Amygdala (tissue), 56 donors: ENCODE results near the gene SRSF8.

Source experiments
- DNase-seq, 56 donors: peaks; one replicate each; lab custom pipeline; 2025; lab: John Stamatoyannopoulos, UW

SRSF8 gene

GRCh38 chr11:95067039-95067840, 521 bp downstream of the SRSF8 start:
- DNase-seq: peak in 54 of 56 donors; percentile 22 to 88 (median 74)

DNA sequence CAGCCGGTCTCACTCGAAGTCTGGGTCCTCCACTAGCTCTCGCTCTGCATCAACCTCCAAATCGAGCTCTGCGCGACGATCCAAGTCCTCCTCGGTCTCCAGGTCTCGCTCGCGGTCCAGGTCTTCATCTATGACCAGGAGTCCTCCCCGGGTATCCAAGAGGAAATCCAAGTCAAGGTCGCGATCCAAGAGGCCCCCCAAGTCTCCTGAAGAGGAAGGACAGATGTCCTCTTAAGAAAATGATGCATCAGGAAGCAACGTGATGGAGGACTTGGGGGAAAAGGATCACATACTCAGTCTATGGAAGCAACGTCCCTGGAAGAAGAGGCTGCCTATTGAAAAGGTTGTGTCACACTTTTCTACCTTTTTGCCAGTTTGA, 1.1 kb downstream of the SRSF8 start:
- peak in 6 of 56 donors; percentile 34 to 73 (median 42) for DNase-seq

DNA sequence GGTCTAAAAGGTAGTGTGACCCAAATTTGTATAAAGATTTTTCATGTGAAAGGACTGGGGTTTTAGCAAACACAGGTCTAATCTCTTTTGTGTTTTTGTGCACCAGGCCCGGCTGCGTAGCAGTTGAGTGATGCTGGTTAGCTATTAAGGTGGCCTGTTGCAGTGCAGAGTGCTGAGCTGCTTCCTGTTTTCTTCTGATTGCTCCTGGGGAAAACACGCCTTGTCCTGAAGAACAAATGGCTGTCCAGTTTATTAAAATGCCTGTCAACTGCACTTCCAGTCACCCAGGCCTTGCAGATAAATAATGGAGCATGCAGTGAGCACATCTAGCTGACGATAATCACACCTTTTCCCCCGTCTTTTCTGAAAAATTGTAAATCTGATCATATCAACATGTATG, 1.8 kb downstream of the SRSF8 start:
- peak in 47 of 56 donors; percentile 6 to 78 (median 56) for DNase-seq

GRCh38 chr11:95070471-95070870, 3.8 kb downstream of the SRSF8 start:
- DNase-seq: no peak

GRCh38 chr11:95072948-95073347, 6.2 kb downstream of the SRSF8 start:
- DNase-seq: no peak

- DNase-seq: peak in 18 of 56 donors; percentile 6 to 79 (median 22)
Observed at GRCh38 chr11:95074792-95075563, 8.3 kb downstream of the SRSF8 start.

GRCh38 chr11:95076416-95076815, 9.7 kb downstream of the SRSF8 start:
- no peak for DNase-seq

DNA sequence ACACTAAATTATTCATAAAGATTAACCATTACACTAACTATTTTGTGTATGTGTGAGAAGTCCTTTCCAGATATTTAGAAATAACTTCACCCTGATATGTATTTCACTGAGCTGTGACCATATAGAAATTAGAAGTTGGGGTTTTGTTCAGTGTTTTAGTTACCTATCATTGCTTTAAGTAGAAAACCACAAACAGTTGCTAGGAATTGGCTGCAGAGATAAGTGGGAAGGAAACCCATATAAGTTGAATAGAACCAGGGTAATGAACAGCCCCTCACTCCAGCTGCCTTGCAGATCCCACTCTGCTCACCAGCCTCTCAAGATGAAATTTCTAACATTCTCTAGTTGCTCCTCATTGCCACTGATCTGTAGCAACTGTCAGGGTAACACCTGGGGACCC, 10.3 kb downstream of the SRSF8 start:
- no peak for DNase-seq

GRCh38 chr11:95078526-95078925, 11.8 kb downstream of the SRSF8 start:
- no peak for DNase-seq

- no peak for DNase-seq
Observed at GRCh38 chr11:95081010-95081409, 14.3 kb downstream of the SRSF8 start.

GRCh38 chr11:95081412-95081811, 14.7 kb downstream of the SRSF8 start:
- DNase-seq: peak in 49 of 56 donors; percentile 24 to 85 (median 60)

DNA sequence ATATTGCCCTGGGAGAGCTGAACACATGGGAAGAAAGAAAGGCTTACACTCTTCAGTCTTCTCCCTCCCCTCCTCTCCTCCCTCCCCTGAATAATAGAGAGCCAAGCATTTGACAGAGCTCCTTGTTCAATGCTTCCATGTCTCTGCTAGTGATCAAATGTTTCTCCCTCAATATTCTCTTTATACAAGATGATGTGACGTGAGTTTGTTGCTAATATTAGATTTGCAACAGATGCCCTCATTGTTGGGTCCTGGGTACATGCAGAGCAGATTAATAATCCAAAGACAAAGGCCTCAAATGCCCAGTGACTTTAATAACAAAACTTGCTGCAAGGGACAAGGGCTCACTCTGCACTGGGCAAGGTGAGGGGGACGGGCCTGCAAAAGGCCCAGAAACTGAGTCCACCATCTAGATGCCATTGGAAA, 15.9 kb downstream of the SRSF8 start:
- peak in 37 of 56 donors; percentile 9 to 86 (median 53) for DNase-seq

DNA sequence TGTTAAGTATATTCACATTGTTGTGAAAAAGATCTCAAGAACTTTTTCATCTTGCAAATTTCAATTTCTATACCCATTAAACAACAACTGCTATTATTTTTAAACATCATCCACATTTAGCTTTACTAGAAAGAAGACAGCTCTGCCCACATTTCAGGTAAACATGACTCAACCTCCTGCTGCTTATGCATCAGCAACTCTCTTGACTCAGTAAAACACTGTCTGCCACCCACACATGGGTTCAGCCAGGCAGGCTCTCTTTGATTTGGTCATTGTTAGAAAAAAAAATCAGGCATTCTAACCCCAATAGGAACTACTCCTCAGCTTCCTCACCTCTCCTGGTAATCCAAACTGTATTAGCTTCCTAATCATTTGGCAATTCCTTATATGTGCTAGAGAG, 17.8 kb downstream of the SRSF8 start:
- peak in 1 of 56 donors; percentile 18 for DNase-seq

DNA sequence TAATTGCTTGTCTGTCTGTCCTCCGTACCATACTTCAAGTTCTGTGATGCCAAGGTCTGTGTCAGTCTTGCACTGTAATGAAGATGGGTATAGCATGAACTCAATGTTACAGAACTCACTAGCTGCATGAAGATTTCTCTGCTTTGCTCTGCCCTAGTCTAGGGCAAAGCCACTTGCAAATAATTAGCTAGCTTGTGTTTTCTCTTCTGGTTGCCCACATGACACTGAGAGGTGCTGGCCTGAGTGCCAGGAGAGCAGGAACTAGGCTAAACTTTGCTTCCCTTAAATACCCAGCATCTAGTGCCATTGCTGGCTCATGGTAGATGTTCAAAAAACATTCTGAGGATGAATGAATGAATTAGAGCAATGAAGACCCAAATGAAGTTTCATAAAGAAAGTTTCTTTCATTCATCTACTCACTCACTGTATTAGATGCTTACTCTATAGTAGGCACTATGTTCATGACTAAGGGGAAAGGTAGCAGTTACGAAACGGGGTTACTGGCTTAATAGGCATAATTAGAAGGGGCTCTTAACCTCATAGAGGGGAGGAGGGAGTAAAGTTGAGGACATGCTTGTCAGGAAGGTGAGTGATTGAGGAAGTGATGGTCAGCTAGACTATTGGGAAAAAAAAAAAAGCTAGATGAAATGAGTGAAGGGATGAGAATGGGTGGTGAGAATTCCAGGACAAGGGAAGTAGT, 18.5 kb downstream of the SRSF8 start:
- DNase-seq: no peak

DNA sequence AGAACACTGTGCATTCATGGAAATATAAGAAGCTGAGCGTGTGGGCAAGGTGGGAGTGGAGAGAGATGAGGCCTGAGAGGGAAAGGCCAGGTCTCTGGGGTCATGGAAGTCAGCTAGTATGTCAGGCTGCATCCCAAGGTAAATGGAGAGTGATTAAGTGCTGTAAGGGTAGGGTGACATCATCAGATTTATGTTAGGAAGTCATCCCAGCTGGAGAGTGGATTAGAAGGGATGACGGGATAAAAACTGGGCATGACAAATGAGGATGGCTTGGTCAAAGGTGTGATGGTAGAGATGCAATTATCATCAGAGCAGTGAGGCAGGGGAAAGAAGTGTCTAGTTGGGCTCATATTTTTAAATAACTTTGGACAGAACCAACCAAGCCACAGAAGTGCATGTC, 19.4 kb downstream of the SRSF8 start:
- DNase-seq: no peak

DNA sequence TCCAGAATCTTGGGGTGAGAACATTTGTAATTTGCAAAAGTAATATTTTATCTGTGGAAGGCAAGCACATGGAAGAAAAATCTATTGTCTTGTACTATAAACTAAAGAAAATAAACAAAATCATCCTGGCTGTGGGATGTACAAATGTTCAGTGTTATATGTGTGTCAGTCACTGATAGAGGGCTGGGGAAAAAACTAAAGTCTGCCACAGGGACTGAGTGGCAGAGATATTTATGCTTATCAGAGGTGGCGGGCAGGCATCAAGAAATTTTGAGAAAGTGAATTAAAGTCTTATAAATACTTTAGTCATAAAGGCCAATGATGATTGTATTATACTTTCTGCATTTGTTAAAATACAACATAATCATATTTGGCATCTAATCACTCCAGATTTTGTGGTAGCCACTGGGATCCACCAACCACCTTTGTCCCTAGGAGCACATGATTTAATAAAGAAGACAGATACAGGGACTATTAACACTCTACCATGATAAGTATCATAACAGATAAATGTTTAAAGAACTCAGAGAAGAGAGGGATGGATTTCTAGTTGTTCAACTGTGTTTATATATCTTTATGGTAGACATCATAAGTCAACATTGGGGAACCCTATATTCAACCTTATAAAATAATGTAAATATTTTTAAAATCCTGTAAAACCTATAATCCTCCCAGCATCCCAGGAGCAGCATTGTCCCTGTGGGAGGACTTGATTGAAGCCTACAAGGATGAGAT, 20.3 kb downstream of the SRSF8 start:
- no peak for DNase-seq

- peak in 10 of 56 donors; percentile 19 to 94 (median 78) for DNase-seq
Observed at GRCh38 chr11:95088946-95089619, 22.4 kb downstream of the SRSF8 start.

DNA sequence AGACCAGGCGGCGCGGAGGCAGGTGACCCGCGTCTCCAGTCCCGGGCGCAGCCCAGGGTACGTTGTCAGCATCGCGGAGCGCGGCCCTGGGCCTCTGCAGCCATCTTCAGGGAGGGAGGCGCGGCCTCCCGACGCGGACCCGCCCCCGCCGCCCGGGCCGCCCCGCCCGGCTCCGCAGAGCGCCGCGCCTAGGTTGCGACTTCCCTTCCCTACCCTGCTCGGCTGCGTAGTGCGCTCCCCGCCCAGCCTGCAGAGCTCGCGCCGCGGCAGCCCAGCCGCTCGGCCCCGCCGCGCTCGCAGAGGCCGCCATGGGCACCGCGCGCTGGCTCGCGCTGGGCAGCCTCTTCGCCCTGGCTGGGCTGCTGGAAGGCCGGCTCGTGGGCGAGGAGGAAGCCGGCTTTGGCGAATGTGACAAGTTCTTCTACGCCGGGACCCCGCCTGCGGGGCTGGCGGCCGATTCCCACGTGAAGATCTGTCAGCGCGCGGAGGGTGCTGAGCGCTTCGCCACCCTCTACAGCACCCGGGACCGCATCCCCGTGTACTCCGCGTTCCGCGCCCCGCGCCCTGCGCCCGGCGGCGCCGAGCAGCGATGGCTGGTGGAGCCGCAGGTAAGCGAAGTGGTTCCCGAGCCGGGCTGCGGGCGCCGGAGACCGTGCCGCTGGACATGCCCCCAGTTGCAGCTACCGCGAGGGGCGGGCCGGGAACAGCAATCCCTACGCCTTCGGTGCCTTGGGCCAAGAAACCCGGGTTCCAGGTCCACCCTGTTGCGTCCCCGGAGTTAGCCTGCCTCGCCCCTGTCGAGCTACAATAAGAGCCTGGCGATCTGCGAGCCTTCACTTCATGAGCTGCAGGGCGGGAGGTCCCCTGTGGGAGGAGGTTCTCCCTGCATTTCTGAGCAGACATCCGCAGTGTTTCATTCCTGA, 23.2 kb downstream of the SRSF8 start, which contains the start of gene ENDOD1:
Gene ENDOD1 (plus strand): TSS at position 227 of the 923 bp plus-strand sequence. CDS start 82 bp downstream, at position 309.
- DNase-seq: peak in 54 of 56 donors; percentile 22 to 94 (median 78)
